Measurements from ENCODE around the gene STAT3. TPM values are rescaled to one million over a fixed set of nuclear protein-coding genes. Genes with fewer than 3 reads are reported as not detected.

STAT3 gene
- polyA plus RNA-seq, 1 of the 3 experiments (the other 2 are of a cell fraction) = 35.7 TPM

DNA sequence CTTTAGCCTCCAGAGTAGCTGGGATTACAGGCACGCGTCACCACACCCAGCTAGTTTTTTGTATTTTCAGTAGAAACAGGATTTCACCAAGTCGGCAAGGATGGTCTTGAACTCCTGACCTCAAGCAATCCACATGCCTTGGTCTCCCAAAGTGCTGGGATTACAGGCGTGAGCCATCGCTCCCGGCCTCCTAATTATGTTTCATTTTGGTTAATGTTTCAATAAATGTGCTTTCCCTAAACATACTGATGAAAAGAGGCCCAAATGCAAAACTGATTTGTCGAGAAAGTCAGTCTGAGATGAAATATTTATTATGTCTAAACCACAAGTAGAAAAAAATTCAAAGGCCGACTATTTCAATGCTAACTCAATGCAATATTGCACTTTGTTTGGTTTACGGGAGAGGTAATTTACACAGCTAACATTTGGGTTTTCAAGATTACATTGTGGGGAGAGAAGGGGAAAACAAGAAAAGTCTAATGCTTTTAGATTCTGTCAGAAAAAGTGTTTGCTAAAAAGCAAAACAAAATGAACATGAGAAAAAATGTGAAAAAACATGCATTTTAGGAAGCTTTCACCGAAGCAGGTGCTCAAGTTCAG, 9.8 kb downstream of the STAT3 start:
- DNase-seq = no peak
- H4K20me1 ChIP-seq (ENCODE audit: insufficient read depth) = peaks cover 79% of the 10 kb centered on the region
- no peaks in the 10 kb centered on the region for H3F3A ChIP-seq (replicated peaks; ENCODE audit: insufficient read depth)
- ChIA-PET POLR2A (no interaction called here), CTCF (interaction anchor here (0.8 to 2.0 kb wide), 3 partner anchors 20 to 56 kb away, joined by 3 to 4 read pairs (median 4); no protein-coding TSS in a partner anchor)
- peak overlapping the region in 1 of 2 experiments; percentile 19; a peak in 1 of 4 replicates for H3K27ac ChIP-seq (ENCODE audit: low read depth in 2 of 2, low read length in 1 of 2)
- H3K4me3 ChIP-seq (ENCODE audit: low read depth in 2 of 2, low read length in 1 of 2) = peak overlapping the region in 1 of 2 experiments; percentile 23; a peak in 1 of 4 replicates
- no peaks in the 10 kb centered on the region for H3K9me2 ChIP-seq
- no peak overlapping the region for H3K9ac ChIP-seq
- no peak overlapping the region for H2AFZ ChIP-seq (ENCODE audit: low read depth)
- H3K9me3 ChIP-seq = no peaks in the 10 kb centered on the region
- H3K4me2 ChIP-seq = peak overlapping the region; percentile 59; the same call in 1 of the 2 replicates
- TF ChIP-seq POLR2AphosphoS5 (IDR thresholded peaks at IDR 0.05; ENCODE audit: low read depth, low read length) = no peak
- no peak for TF ChIP-seq ELF1 (IDR thresholded peaks at IDR 0.05)
- TF ChIP-seq RFX5 (IDR thresholded peaks at IDR 0.05; ENCODE audit: low read length) = no peak
- TF ChIP-seq, protein P1, sequence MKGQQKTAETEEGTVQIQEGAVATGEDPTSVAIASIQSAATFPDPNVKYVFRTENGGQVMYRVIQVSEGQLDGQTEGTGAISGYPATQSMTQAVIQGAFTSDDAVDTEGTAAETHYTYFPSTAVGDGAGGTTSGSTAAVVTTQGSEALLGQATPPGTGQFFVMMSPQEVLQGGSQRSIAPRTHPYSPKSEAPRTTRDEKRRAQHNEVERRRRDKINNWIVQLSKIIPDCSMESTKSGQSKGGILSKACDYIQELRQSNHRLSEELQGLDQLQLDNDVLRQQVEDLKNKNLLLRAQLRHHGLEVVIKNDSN (IDR thresholded peaks at IDR 0.05; ENCODE audit: borderline replicate concordance, low read depth) = no peak
- no peak for TF ChIP-seq FOSL2 (IDR thresholded peaks at IDR 0.05; ENCODE audit: borderline replicate concordance, low read depth)
- no peak for TF ChIP-seq RXRA (IDR thresholded peaks at IDR 0.05; ENCODE audit: borderline replicate concordance, low read depth)
- no peak for TF ChIP-seq RCOR1 (IDR thresholded peaks at IDR 0.05; ENCODE audit: low read length)
- TF ChIP-seq, protein P2, sequence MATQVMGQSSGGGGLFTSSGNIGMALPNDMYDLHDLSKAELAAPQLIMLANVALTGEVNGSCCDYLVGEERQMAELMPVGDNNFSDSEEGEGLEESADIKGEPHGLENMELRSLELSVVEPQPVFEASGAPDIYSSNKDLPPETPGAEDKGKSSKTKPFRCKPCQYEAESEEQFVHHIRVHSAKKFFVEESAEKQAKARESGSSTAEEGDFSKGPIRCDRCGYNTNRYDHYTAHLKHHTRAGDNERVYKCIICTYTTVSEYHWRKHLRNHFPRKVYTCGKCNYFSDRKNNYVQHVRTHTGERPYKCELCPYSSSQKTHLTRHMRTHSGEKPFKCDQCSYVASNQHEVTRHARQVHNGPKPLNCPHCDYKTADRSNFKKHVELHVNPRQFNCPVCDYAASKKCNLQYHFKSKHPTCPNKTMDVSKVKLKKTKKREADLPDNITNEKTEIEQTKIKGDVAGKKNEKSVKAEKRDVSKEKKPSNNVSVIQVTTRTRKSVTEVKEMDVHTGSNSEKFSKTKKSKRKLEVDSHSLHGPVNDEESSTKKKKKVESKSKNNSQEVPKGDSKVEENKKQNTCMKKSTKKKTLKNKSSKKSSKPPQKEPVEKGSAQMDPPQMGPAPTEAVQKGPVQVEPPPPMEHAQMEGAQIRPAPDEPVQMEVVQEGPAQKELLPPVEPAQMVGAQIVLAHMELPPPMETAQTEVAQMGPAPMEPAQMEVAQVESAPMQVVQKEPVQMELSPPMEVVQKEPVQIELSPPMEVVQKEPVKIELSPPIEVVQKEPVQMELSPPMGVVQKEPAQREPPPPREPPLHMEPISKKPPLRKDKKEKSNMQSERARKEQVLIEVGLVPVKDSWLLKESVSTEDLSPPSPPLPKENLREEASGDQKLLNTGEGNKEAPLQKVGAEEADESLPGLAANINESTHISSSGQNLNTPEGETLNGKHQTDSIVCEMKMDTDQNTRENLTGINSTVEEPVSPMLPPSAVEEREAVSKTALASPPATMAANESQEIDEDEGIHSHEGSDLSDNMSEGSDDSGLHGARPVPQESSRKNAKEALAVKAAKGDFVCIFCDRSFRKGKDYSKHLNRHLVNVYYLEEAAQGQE (IDR thresholded peaks at IDR 0.05; ENCODE audit: low read depth, low read length) = no peak
- TF ChIP-seq EP300 (IDR thresholded peaks at IDR 0.05; ENCODE audit: borderline replicate concordance in 1 of 2, low read depth in 1 of 2, low read length in 1 of 2) = no peak
- H3K36me3 ChIP-seq (replicated peaks in 1 of 2; ENCODE audit: control insufficient read depth in 1 of 2, insufficient read depth in 2 of 2, low read length in 1 of 2) = no peaks in the 10 kb centered on the region
- H3K27me3 ChIP-seq (ENCODE audit: insufficient read depth) = no peaks in the 10 kb centered on the region
- H3K79me2 ChIP-seq (ENCODE audit: insufficient read depth) = peaks cover 99% of the 10 kb centered on the region
- H3K4me1 ChIP-seq (ENCODE audit: control insufficient read depth in 1 of 2, insufficient read depth in 2 of 2, low read depth in 1 of 2, low read length in 1 of 2) = peaks cover 2 to 8% of the 10 kb centered on the region in 2 experiments; a peak in 1 of 4 replicates
- WGBS (ENCODE audit: low lambda C conversion rate) = 89% methylated on average over 10 of the region's 10 CpGs

DNA sequence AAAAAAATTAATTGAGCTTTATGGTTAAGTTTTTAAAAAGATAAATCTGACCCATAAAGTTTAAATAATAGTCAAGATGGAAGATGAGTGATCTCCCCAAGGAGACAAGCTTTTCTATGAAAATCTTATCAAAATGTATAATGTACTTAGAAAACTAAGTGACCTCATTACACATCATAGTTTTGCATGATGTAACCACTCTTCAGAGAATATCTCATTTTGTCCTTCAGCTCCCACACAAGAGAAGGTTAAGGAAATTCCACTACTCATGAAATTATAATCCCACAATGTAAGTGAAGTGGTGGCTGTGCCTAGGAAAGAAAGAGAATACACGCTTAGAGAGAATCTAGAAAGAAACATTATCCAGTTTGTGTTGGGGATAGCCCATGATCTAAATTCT, 14.3 kb downstream of the STAT3 start:
- 100% methylated on average over 1 of the region's 1 CpG for WGBS (ENCODE audit: low lambda C conversion rate)
- CTCF ChIA-PET = interaction anchor here (1.2 kb wide), 1 partner anchor 15 kb away, joined by 4 read pairs; no protein-coding TSS in a partner anchor
- H4K20me1 ChIP-seq (ENCODE audit: insufficient read depth) = peaks cover 45% of the 10 kb centered on the region

More for the DNA sequence above, 14.3 kb downstream of the STAT3 start:
- no peak for DNase-seq
- Histone ChIP-seq H3K9me2 (no peaks in the 10 kb centered on the region), H3K27me3 (ENCODE audit: insufficient read depth) (no peaks in the 10 kb centered on the region), H3K9me3 (no peaks in the 10 kb centered on the region), H2AFZ (ENCODE audit: low read depth) (no peak overlapping the region), H3K4me3 (ENCODE audit: low read depth in 2 of 2, low read length in 1 of 2) (no peak overlapping the region), H3F3A (replicated peaks; ENCODE audit: insufficient read depth) (no peaks in the 10 kb centered on the region), H3K27ac (ENCODE audit: low read depth in 2 of 2, low read length in 1 of 2) (no peak overlapping the region), H3K4me2 (no peak overlapping the region), H3K9ac (no peak overlapping the region), H3K4me1 (ENCODE audit: control insufficient read depth in 1 of 2, insufficient read depth in 2 of 2, low read depth in 1 of 2, low read length in 1 of 2) (0 out of 4 replicates have a peak, but pooled peaks cover 0 to 5% of the 10 kb centered on the region in 2 experiments), H3K36me3 (replicated peaks in 1 of 2; ENCODE audit: control insufficient read depth in 1 of 2, insufficient read depth in 2 of 2, low read length in 1 of 2) (peaks cover 0 to 3% of the 10 kb centered on the region in 2 experiments), H3K79me2 (ENCODE audit: insufficient read depth) (peaks cover 99% of the 10 kb centered on the region)
- TF ChIP-seq, protein P3, sequence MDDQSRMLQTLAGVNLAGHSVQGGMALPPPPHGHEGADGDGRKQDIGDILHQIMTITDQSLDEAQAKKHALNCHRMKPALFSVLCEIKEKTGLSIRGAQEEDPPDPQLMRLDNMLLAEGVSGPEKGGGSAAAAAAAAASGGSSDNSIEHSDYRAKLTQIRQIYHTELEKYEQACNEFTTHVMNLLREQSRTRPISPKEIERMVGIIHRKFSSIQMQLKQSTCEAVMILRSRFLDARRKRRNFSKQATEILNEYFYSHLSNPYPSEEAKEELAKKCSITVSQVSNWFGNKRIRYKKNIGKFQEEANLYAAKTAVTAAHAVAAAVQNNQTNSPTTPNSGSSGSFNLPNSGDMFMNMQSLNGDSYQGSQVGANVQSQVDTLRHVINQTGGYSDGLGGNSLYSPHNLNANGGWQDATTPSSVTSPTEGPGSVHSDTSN (IDR thresholded peaks at IDR 0.05) = no peak
- POLR2A ChIA-PET = no interaction called here
